IMR-90 (cell line): ENCODE data around the gene UBE3B. TPM values are rescaled to one million over a fixed set of nuclear protein-coding genes. Genes with fewer than 3 reads are reported as not detected.

ENCODE experiments used
- ATAC-seq: fragments of 200-7000 bp; cut with Tn5 transposase; 2 replicates; pipeline ENCODE4 v1.9.1; 2020; ENCODE audit warnings: low read depth, mild to moderate bottlenecking, moderate library complexity
- BruUV-seq: library from RNA; stranded (reverse); fragments of 400-500 nt; replicated peaks from 2 replicates; lab custom pipeline; 2021; lab: Mats Ljungman, UMichigan
- CTCF ChIA-PET: fragments of 300-600 bp; formaldehyde crosslinking; extraction: SDS; loops from one replicate; lab custom pipeline; 2021; ENCODE audit warnings: antibody characterized with exemption; lab: Yijun Ruan, JAX
- POLR2A ChIA-PET: fragments of 300-600 bp; sonication (Branson Sonifier 250); formaldehyde crosslinking; loops from one replicate; lab custom pipeline; 2022; ENCODE audit warnings: antibody characterized with exemption; ENCODE audit not compliant: unreplicated experiment; lab: Charles Lee
- DNase-seq: peaks from one replicate; pipeline ENCODE4 v3.0.0; 2013
- H2AFZ ChIP-seq: replicated peaks from 2 replicates; pipeline ENCODE3; 2013; ENCODE audit warnings: low read length, mild to moderate bottlenecking; ENCODE audit not compliant: poor library complexity
- H2AK5ac ChIP-seq: 2 replicates; pipeline ENCODE4 v1.6.1; 2013; ENCODE audit warnings: low read depth, low read length, inconsistent platforms
- H2AK9ac ChIP-seq: replicated peaks from 2 replicates; pipeline ENCODE3; 2013; ENCODE audit warnings: mild to moderate bottlenecking, low read depth, low read length, moderate library complexity; ENCODE audit not compliant: poor library complexity
- H2BK120ac ChIP-seq: 2 replicates; pipeline ENCODE4 v1.6.1; 2013; ENCODE audit warnings: low read depth, low read length, inconsistent platforms
- H2BK15ac ChIP-seq: 3 replicates; pipeline ENCODE4 v1.6.1; 2013; ENCODE audit warnings: low read depth, low read length, inconsistent platforms
- H2BK20ac ChIP-seq: 2 replicates; pipeline ENCODE4 v1.6.1; 2013; ENCODE audit warnings: low read depth, mild to moderate bottlenecking, inconsistent platforms, low read length, moderate library complexity
- H2BK5ac ChIP-seq: 2 replicates; pipeline ENCODE4 v1.6.1; 2013; ENCODE audit warnings: mild to moderate bottlenecking, low read depth, low read length, inconsistent platforms; ENCODE audit not compliant: poor library complexity, severe bottlenecking
- H3K14ac ChIP-seq: replicated peaks from 2 replicates; pipeline ENCODE4 v1.6.1; 2013; ENCODE audit warnings: low read depth, low read length, inconsistent platforms
- H3K18ac ChIP-seq: 2 replicates; pipeline ENCODE4 v1.6.1; 2013; ENCODE audit warnings: low read depth, low read length, control low read depth
- H3K23ac ChIP-seq: 2 replicates; pipeline ENCODE4 v1.6.1; 2013; ENCODE audit warnings: low read depth, low read length, inconsistent platforms
- H3K27ac ChIP-seq: 2 replicates; pipeline ENCODE4 v1.5.1; 2013; ENCODE audit warnings: mild to moderate bottlenecking, control low read depth, low read length; ENCODE audit not compliant: insufficient read depth
- H3K27me3 ChIP-seq: 2 replicates; pipeline ENCODE4 v1.6.1; 2013; ENCODE audit warnings: low read length; ENCODE audit not compliant: control insufficient read depth, insufficient read depth
- H3K36me3 ChIP-seq: 2 replicates; pipeline ENCODE4 v1.6.1; 2013; ENCODE audit warnings: low read length, mixed read lengths; ENCODE audit not compliant: control insufficient read depth, insufficient read depth
- H3K4ac ChIP-seq: 2 replicates; pipeline ENCODE4 v1.6.1; 2013; ENCODE audit warnings: low read depth, low read length, inconsistent platforms
- H3K4me1 ChIP-seq: 2 replicates; pipeline ENCODE4 v1.6.1; 2013; ENCODE audit warnings: low read length, mixed read lengths; ENCODE audit not compliant: control insufficient read depth, insufficient read depth
- H3K4me2 ChIP-seq: 2 replicates; pipeline ENCODE4 v1.6.1; 2013; ENCODE audit warnings: low read depth, mild to moderate bottlenecking, control low read depth, low read length, moderate library complexity
- H3K4me3 ChIP-seq: 2 replicates; pipeline ENCODE4 v1.5.1; 2013; ENCODE audit warnings: low read depth, mild to moderate bottlenecking, control low read depth, low read length, moderate library complexity; ENCODE audit not compliant: insufficient read depth
- H3K56ac ChIP-seq: 2 replicates; pipeline ENCODE4 v1.6.1; 2013; ENCODE audit warnings: low read length, inconsistent platforms; ENCODE audit not compliant: insufficient read depth; ENCODE audit errors: extremely low read depth
- H3K79me1 ChIP-seq, 2 experiments: 2 replicates each; pipeline ENCODE4 v1.6.1; 2013; ENCODE audit warnings: low read length in 2 of 2, inconsistent platforms in 1 of 2, low read depth in 1 of 2
- H3K9ac ChIP-seq: 2 replicates; pipeline ENCODE4 v1.6.1; 2013; ENCODE audit warnings: low read depth, low read length, control low read depth
- H3K9me1 ChIP-seq: 2 replicates; pipeline ENCODE4 v1.6.1; 2013; ENCODE audit warnings: low read length, inconsistent platforms; ENCODE audit not compliant: insufficient read depth
- H3K9me3 ChIP-seq: 2 replicates; pipeline ENCODE4 v1.6.1; 2013; ENCODE audit warnings: low read length; ENCODE audit not compliant: control insufficient read depth, insufficient read depth
- H4K20me1 ChIP-seq: 2 replicates; pipeline ENCODE4 v1.6.1; 2013; ENCODE audit warnings: low read length, inconsistent platforms; ENCODE audit not compliant: insufficient read depth
- H4K5ac ChIP-seq: 2 replicates; pipeline ENCODE4 v1.6.1; 2013; ENCODE audit warnings: mild to moderate bottlenecking, low read depth, low read length, control low read depth
- H4K8ac ChIP-seq, 2 experiments: 2 replicates each; pipeline ENCODE4 v1.6.1; 2013; ENCODE audit warnings: low read depth in 2 of 2, low read length in 2 of 2, control low read depth in 1 of 2, inconsistent platforms in 1 of 2
- H4K91ac ChIP-seq: 2 replicates; pipeline ENCODE4 v1.6.1; 2013; ENCODE audit warnings: low read depth, low read length, inconsistent platforms; ENCODE audit not compliant: insufficient read depth
- FOS ChIP-seq: fragments of 150-350 bp; IDR thresholded peaks from 2 replicates; pipeline ENCODE4 v1.6.1; 2016; ENCODE audit warnings: low read depth, low read length
- MAFK ChIP-seq: IDR thresholded peaks from 2 replicates; pipeline ENCODE4 v1.6.1; 2012; ENCODE audit warnings: low read depth, low read length, improper control_type of control experiment
- MAZ ChIP-seq: IDR thresholded peaks from 2 replicates; pipeline ENCODE4 v1.6.1; 2012; ENCODE audit warnings: low read depth, mild to moderate bottlenecking, low read length, improper control_type of control experiment, moderate library complexity, borderline replicate concordance
- MXI1 ChIP-seq: IDR thresholded peaks from 2 replicates; pipeline ENCODE4 v1.6.1; 2012; ENCODE audit warnings: low read depth, mild to moderate bottlenecking, low read length, moderate library complexity, borderline replicate concordance
- RFX5 ChIP-seq: IDR thresholded peaks from 2 replicates; pipeline ENCODE4 v1.8.0; 2012; ENCODE audit warnings: low read depth, mild to moderate bottlenecking, low read length, moderate library complexity
- SMC3 ChIP-seq: fragments of 150-350 bp; IDR thresholded peaks from 2 replicates; pipeline ENCODE4 v1.6.1; 2016; ENCODE audit warnings: low read depth, mild to moderate bottlenecking, antibody characterized with exemption, low read length, moderate library complexity
- whole genome bisulfite sequencing, 2 experiments: methylation state at CpG; one replicate each; pipeline versions ENCODE4 v1.1.5 to v1.1.7; 2013; ENCODE audit warnings: missing lambda C conversion rate in 2 of 2; ENCODE audit not compliant: insufficient read length in 1 of 2; ENCODE audit errors: extremely low coverage in 2 of 2; 5-methylcytosine and 5-hydroxymethylcytosine counted together
- dilution Hi-C: fragments of 300-500 bp; cut with HindIII; formaldehyde crosslinking; loops from one replicate; pipeline ENCODE4 v1.14.3; 2018; ENCODE audit warnings: low sequenced_read_pairs; ENCODE audit not compliant: unreplicated experiment
- in situ Hi-C: fragments of 300-500 bp; cut with MboI; formaldehyde crosslinking; loops from 3 replicates; pipeline ENCODE4 v1.14.3; 2019; ENCODE audit warnings: low sequenced_read_pairs, inconsistent platforms, mixed read lengths
- intact Hi-C: fragments of 100-400 bp; cut with micrococcal nuclease; formaldehyde crosslinking; loops from 2 replicates; pipeline ENCODE4 v1.10.0; 2022
- polyA plus RNA-seq, 3 experiments: library from polyadenylated mRNA; depleted of rRNA; stranded (reverse); fragments of >200 nt; gene quantifications; 2 replicates each; pipeline ENCODE4 v1.2.3, GENCODE V29; 2012; ENCODE audit warnings: low replicate concordance in 1 of 3
- total RNA-seq: library from RNA; depleted of rRNA; stranded (reverse); fragments of >200 nt; gene quantifications from 2 replicates; pipeline ENCODE4 v1.2.3, GENCODE V29; 2012
- TF ChIP-seq, protein P1 (sequence below): conservative IDR thresholded peaks from 2 replicates; pipeline ENCODE4 v1.5.1; 2012; ENCODE audit warnings: mild to moderate bottlenecking, low read depth, low read length, improper control_type of control experiment
- TF ChIP-seq, protein P2 (sequence below): fragments of 150-350 bp; IDR thresholded peaks from 2 replicates; pipeline ENCODE4 v1.6.1; 2017; ENCODE audit warnings: mild to moderate bottlenecking, antibody characterized with exemption, low read length, low read depth

UBE3B gene
- total and polyA plus RNA-seq, 2 of the 4 experiments (the other 2 are of a cell fraction) = 18.8 to 24.9 TPM

DNA sequence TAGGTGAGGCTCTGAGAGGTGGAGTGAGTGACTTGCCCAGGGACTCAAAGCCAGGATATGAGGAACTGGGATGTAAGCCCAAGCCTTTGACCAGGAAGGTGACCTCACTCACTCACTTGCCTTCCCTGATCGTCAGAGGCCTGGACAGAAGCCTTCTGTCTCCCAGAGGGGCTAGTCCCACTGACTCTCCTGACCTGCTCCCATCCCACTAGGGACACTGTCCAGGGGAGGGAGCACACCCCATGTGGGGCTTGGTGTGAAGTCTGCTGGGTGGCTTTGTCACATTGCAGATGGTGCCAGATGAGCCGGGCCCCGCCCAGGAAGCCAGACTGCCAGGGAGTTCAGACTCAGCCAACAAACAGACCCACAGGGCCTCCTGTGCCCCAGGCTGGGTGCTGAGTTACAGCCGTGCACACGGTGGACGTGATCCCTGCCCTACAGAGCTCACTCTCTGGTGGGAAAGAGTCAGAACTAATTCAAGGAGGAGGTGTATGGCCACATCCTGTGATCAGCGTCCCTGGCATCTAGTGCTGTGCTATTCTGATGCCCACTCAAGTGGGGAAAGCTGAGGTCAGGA lies 67.6 kb downstream of the UBE3B start:
- H2BK120ac ChIP-seq = peak overlapping the region; percentile 27; the same call in 1 of the 2 replicates
- POLR2A ChIA-PET = no interaction called here
- H3K56ac ChIP-seq = no peak overlapping the region
- H3K18ac ChIP-seq = no peak overlapping the region
- peak overlapping the region; percentile 30 for H3K14ac ChIP-seq
- H3K4me2 ChIP-seq = no peak overlapping the region
- BruUV-seq = no TSS peak
- H2BK5ac ChIP-seq = no peak overlapping the region
- H2AFZ ChIP-seq = peak overlapping the region; percentile 84
- in situ Hi-C loops = no loop called here
- dilution Hi-C loops = no loop called here
- no peak overlapping the region for H3K27ac ChIP-seq
- no peaks in the 10 kb centered on the region for H4K20me1 ChIP-seq
- H2AK9ac ChIP-seq = peak overlapping the region; percentile 75
- H3K23ac ChIP-seq = peak overlapping the region; percentile 15; the same call in 1 of the 2 replicates
- intact Hi-C loops = no loop called here
- WGBS, 2 experiments = 60% methylated on average over 1 of the region's 7 CpGs; no CpG with 5 or more reads in 1 of the 2 experiments
- H3K4ac ChIP-seq = 0 out of 2 replicates have a peak overlapping the region, but pooled peaks have one; percentile 22
- no peaks in the 10 kb centered on the region for H3K9me3 ChIP-seq
- H3K4me1 ChIP-seq = no peaks in the 10 kb centered on the region
- peak; percentile 37 for DNase-seq
- CTCF ChIA-PET = no interaction called here
- H3K79me1 ChIP-seq = peaks cover 0 to under 1% of the 10 kb centered on the region in 2 experiments; a peak in 2 of 4 replicates
- H4K91ac ChIP-seq = no peak overlapping the region
- no peak overlapping the region for H4K5ac ChIP-seq
- no peaks in the 10 kb centered on the region for H3K9me1 ChIP-seq
- ATAC-seq = peak; percentile 57
- H2BK15ac ChIP-seq = no peak overlapping the region
- peak overlapping the region; percentile 17; the same call in 1 of the 2 replicates for H2BK20ac ChIP-seq
- H3K27me3 ChIP-seq = peaks cover 20% of the 10 kb centered on the region
- no peak overlapping the region for H3K9ac ChIP-seq
- peak overlapping the region in 1 of 2 experiments; percentile 39; a peak in 1 of 4 replicates for H4K8ac ChIP-seq
- H3K36me3 ChIP-seq = no peaks in the 10 kb centered on the region
- TF ChIP-seq FOS (no peak), MAZ (no peak), RFX5 (no peak), MXI1 (no peak), MAFK (no peak), SMC3 (no peak)
- TF ChIP-seq, protein P1, sequence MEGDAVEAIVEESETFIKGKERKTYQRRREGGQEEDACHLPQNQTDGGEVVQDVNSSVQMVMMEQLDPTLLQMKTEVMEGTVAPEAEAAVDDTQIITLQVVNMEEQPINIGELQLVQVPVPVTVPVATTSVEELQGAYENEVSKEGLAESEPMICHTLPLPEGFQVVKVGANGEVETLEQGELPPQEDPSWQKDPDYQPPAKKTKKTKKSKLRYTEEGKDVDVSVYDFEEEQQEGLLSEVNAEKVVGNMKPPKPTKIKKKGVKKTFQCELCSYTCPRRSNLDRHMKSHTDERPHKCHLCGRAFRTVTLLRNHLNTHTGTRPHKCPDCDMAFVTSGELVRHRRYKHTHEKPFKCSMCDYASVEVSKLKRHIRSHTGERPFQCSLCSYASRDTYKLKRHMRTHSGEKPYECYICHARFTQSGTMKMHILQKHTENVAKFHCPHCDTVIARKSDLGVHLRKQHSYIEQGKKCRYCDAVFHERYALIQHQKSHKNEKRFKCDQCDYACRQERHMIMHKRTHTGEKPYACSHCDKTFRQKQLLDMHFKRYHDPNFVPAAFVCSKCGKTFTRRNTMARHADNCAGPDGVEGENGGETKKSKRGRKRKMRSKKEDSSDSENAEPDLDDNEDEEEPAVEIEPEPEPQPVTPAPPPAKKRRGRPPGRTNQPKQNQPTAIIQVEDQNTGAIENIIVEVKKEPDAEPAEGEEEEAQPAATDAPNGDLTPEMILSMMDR = no peak
- TF ChIP-seq, protein P2, sequence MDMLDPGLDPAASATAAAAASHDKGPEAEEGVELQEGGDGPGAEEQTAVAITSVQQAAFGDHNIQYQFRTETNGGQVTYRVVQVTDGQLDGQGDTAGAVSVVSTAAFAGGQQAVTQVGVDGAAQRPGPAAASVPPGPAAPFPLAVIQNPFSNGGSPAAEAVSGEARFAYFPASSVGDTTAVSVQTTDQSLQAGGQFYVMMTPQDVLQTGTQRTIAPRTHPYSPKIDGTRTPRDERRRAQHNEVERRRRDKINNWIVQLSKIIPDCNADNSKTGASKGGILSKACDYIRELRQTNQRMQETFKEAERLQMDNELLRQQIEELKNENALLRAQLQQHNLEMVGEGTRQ = no peak
- no peak overlapping the region for H2AK5ac ChIP-seq
- H3K4me3 ChIP-seq = no peak overlapping the region
